OCI-LY3 (cell line): ENCODE results near the gene ARL6IP5.

Experiments
- H2AFZ ChIP-seq: fragments of 200-600, 300-600 bp; shearing (Covaris generic); 2 replicates; pipeline ENCODE4 v1.6.0; 2014; ENCODE audit warnings: antibody characterized with exemption, low read depth, low read length
- H3K27ac ChIP-seq: fragments of 200-600, 300-600 bp; sonication (generic); 2 replicates; pipeline ENCODE4 v1.5.1; 2014; ENCODE audit warnings: mild to moderate bottlenecking, low read length, moderate library complexity, mixed read lengths
- H3K27me3 ChIP-seq: fragments of 200-600, 300-600 bp; sonication (generic); 2 replicates; pipeline ENCODE4 v1.6.1; 2014; ENCODE audit warnings: low read depth, low read length, mixed read lengths
- H3K36me3 ChIP-seq: fragments of 200-600, 300-600 bp; sonication (generic); replicated peaks from 2 replicates; pipeline ENCODE3; 2014; ENCODE audit warnings: low read depth, low read length, mixed read lengths
- H3K4me1 ChIP-seq: fragments of 300-600, 200-600 bp; sonication (generic); 2 replicates; pipeline ENCODE4 v1.6.1; 2014; ENCODE audit warnings: low read length, mixed read lengths
- H3K4me2 ChIP-seq: fragments of 200-600, 300-600 bp; sonication (generic); 2 replicates; pipeline ENCODE4 v1.6.1; 2014; ENCODE audit warnings: low read length, mixed read lengths
- H3K4me3 ChIP-seq: fragments of 300-600, 200-600 bp; sonication (generic); 2 replicates; pipeline ENCODE4 v1.5.1; 2014; ENCODE audit warnings: antibody characterized with exemption, mild to moderate bottlenecking, low read length, moderate library complexity
- H3K79me2 ChIP-seq: fragments of 300-600, 200-600 bp; shearing (Covaris generic); 2 replicates; pipeline ENCODE4 v1.6.1; 2014; ENCODE audit warnings: mild to moderate bottlenecking, low read length, mixed read lengths
- H3K9ac ChIP-seq: fragments of 300-600, 200-600 bp; shearing (Covaris generic); 2 replicates; pipeline ENCODE4 v1.6.0; 2014; ENCODE audit warnings: mild to moderate bottlenecking, low read length, moderate library complexity
- H3K9me3 ChIP-seq: fragments of 200-600, 300-600 bp; shearing (Covaris generic); 2 replicates; pipeline ENCODE4 v1.6.1; 2014; ENCODE audit warnings: low read length, mixed read lengths; ENCODE audit not compliant: insufficient read depth
- H4K20me1 ChIP-seq: fragments of 200-600, 300-600 bp; sonication (generic); 2 replicates; pipeline ENCODE4 v1.6.1; 2016; ENCODE audit warnings: low read length, mixed read lengths; ENCODE audit not compliant: insufficient read depth
- CTCF ChIP-seq: fragments of 200-600, 300-600 bp; sonication (generic); IDR thresholded peaks from 2 replicates; pipeline ENCODE4 v1.5.1; 2014; ENCODE audit warnings: antibody characterized with exemption, low read length, low read depth
- EZH2phosphoT487 ChIP-seq: fragments of 200-600 bp; shearing (Covaris generic); IDR thresholded peaks from 2 replicates; pipeline ENCODE4 v1.6.1; 2018; ENCODE audit warnings: antibody characterized with exemption, mixed run types, low read depth

ARL6IP5 gene

GRCh38 chr3:69063636-69064035 lies 21.1 kb upstream of the ARL6IP5 start:
- Histone ChIP-seq H3K27me3 (no peaks in the 10 kb centered on the region), H3K9ac (no peak overlapping the region), H2AFZ (no peak overlapping the region), H3K27ac (no peak overlapping the region), H3K9me3 (no peaks in the 10 kb centered on the region), H3K79me2 (no peaks in the 10 kb centered on the region), H3K4me3 (no peak overlapping the region), H3K4me2 (no peak overlapping the region), H3K36me3 (peaks cover 47% of the 10 kb centered on the region), H3K4me1 (peaks cover 6% of the 10 kb centered on the region), H4K20me1 (no peaks in the 10 kb centered on the region)
- no peak for TF ChIP-seq CTCF
- TF ChIP-seq EZH2phosphoT487: no peak

GRCh38 chr3:69065318-69065964 lies 19.3 kb upstream of the ARL6IP5 start:
- Histone ChIP-seq H3K4me1 (no peaks in the 10 kb centered on the region), H3K27me3 (no peaks in the 10 kb centered on the region), H2AFZ (no peak overlapping the region), H3K4me3 (no peak overlapping the region), H3K27ac (no peak overlapping the region), H3K36me3 (peaks cover 33% of the 10 kb centered on the region), H3K9me3 (no peaks in the 10 kb centered on the region), H3K4me2 (no peak overlapping the region), H3K9ac (no peak overlapping the region), H3K79me2 (no peaks in the 10 kb centered on the region), H4K20me1 (no peaks in the 10 kb centered on the region)
- TF ChIP-seq EZH2phosphoT487 (no peak), CTCF (no peak)

GRCh38 chr3:69066121-69066520 lies 18.6 kb upstream of the ARL6IP5 start:
- H3K4me3 ChIP-seq: no peak overlapping the region
- H3K27ac ChIP-seq: no peak overlapping the region
- H3K9ac ChIP-seq: no peak overlapping the region
- H3K79me2 ChIP-seq: 0 out of 2 replicates have a peak, but pooled peaks cover 2% of the 10 kb centered on the region
- no peak for TF ChIP-seq EZH2phosphoT487
- no peak for TF ChIP-seq CTCF
- H2AFZ ChIP-seq: no peak overlapping the region
- no peaks in the 10 kb centered on the region for H3K9me3 ChIP-seq
- no peaks in the 10 kb centered on the region for H3K27me3 ChIP-seq
- H3K4me1 ChIP-seq: no peaks in the 10 kb centered on the region
- peaks cover 28% of the 10 kb centered on the region for H3K36me3 ChIP-seq
- H3K4me2 ChIP-seq: no peak overlapping the region
- no peaks in the 10 kb centered on the region for H4K20me1 ChIP-seq

GRCh38 chr3:69072928-69073327 lies 11.8 kb upstream of the ARL6IP5 start:
- TF ChIP-seq CTCF (no peak), EZH2phosphoT487 (no peak)
- H3K9me3 ChIP-seq: no peaks in the 10 kb centered on the region
- peaks cover 25% of the 10 kb centered on the region for H3K36me3 ChIP-seq
- no peak overlapping the region for H3K27ac ChIP-seq
- H3K79me2 ChIP-seq: peaks cover 49% of the 10 kb centered on the region
- H3K4me1 ChIP-seq: peaks cover 3% of the 10 kb centered on the region
- H3K9ac ChIP-seq: no peak overlapping the region
- no peak overlapping the region for H3K4me3 ChIP-seq
- no peaks in the 10 kb centered on the region for H4K20me1 ChIP-seq
- H2AFZ ChIP-seq: no peak overlapping the region
- no peak overlapping the region for H3K4me2 ChIP-seq
- no peaks in the 10 kb centered on the region for H3K27me3 ChIP-seq
